Spleen (tissue), 7 donors: ENCODE measurements around the gene TMC5.

ENCODE experiments used
- POLR2A ChIP-seq, 3 donors: fragments of 450-650 bp; IDR thresholded peaks; one replicate each; pipeline ENCODE4 v1.5.1; 2017; ENCODE audit warnings: antibody characterized with exemption in 3 of 3, mild to moderate bottlenecking in 1 of 3
- POLR2AphosphoS5 ChIP-seq, 3 donors: sonication (generic); formaldehyde crosslinking; IDR thresholded peaks; one replicate each; pipeline ENCODE4 v1.5.1; 2017; ENCODE audit warnings: antibody characterized with exemption in 3 of 3
- TF ChIP-seq, protein P1 (sequence below), 11 experiments: fragments of 200-600 bp in 7 of 11; fragments of 450-650 bp in 4 of 11; sonication (generic) in 4 of 11; IDR thresholded peaks in 8 of 11; conservative IDR thresholded peaks in 3 of 11; 1 replicate in 7 of 11; 2 replicates in 4 of 11; pipeline versions ENCODE4 v1.4.0 to v1.8.0; 2016 to 2021; ENCODE audit warnings: antibody characterized with exemption in 11 of 11, inconsistent platforms in 4 of 11, mild to moderate bottlenecking in 1 of 11
- donor health status: DM: no; HTN: no; CAD: no; lungs with moderate emphysema.
- donor health status: DM: no; HTN: no; CAD: no.
- donor health status: DM: no; HTN: no; CAD: no.

DNA sequence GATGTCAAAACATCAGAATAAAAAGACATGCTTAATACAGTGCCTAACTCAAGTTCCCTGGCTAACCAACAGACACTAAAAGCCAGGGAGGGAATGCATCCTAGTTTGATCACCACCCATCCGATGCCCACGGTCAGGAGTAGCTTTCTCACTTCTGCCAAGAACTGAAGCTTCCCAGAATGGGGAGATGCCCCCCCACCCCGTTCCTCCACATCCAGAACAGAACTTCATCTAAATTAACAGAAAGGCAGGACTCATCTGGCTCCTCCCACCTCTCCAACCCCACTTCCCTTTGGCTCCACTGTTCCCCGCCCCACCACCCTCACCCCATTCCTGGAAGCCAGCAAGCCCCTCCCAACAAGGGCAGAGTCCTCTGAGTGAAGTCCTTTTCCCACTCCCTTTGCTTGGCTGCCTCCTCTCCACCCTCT, 70.5 kb downstream of the TMC5 start:
- TF ChIP-seq, protein P1, sequence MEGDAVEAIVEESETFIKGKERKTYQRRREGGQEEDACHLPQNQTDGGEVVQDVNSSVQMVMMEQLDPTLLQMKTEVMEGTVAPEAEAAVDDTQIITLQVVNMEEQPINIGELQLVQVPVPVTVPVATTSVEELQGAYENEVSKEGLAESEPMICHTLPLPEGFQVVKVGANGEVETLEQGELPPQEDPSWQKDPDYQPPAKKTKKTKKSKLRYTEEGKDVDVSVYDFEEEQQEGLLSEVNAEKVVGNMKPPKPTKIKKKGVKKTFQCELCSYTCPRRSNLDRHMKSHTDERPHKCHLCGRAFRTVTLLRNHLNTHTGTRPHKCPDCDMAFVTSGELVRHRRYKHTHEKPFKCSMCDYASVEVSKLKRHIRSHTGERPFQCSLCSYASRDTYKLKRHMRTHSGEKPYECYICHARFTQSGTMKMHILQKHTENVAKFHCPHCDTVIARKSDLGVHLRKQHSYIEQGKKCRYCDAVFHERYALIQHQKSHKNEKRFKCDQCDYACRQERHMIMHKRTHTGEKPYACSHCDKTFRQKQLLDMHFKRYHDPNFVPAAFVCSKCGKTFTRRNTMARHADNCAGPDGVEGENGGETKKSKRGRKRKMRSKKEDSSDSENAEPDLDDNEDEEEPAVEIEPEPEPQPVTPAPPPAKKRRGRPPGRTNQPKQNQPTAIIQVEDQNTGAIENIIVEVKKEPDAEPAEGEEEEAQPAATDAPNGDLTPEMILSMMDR (IDR thresholded peaks at IDR 0.05 in 8 of 11, conservative IDR thresholded peaks at IDR 0.05 in 3 of 11): no peak
- TF ChIP-seq POLR2A (IDR thresholded peaks at IDR 0.05) (no peak), POLR2AphosphoS5 (IDR thresholded peaks at IDR 0.05) (no peak)
